Dermis blood vessel endothelial cell (primary cell): ENCODE measurements around the gene DCDC1. TPM values are rescaled to one million over a fixed set of nuclear protein-coding genes. Genes with fewer than 3 reads are reported as not detected.
"Not testable (repeated sequence)": the region's sequence is repeated elsewhere in the genome, so short reads cannot be mapped to it uniquely, and the experiment has no call there.

Experiments
- DNase-seq: peaks from one replicate; pipeline ENCODE4 v3.0.0; 2010
- total RNA-seq: library from RNA; depleted of rRNA; stranded (reverse); fragments of >200 nt; gene quantifications from 2 replicates; pipeline ENCODE4 v1.2.3, GENCODE V29; 2014

DCDC1 gene
- total RNA-seq, 1 donor from 2014 or later: 0.17 TPM

DNA sequence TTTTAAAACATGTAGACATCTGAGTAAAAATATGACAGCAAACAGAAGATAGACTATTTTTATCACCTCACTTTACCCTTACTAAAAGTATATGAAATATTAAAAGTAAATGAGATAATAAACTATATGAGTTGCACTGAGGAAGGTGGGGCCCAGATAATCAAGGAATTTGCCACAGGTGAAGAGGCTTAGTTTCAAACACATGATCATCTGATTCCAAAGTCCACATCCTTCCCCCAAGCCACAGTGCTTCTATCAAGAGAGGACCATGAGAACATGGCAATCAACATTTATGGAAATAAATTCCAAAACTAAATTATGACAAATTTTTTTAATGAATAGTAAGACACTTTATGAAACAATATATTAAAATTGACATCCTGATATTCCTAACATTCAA lies 384.0 kb downstream of the DCDC1 start:
- no peak for DNase-seq

- DNase-seq: no peak
Measured at GRCh38 chr11:30984827-30985226, 384.7 kb downstream of the DCDC1 start.

DNA sequence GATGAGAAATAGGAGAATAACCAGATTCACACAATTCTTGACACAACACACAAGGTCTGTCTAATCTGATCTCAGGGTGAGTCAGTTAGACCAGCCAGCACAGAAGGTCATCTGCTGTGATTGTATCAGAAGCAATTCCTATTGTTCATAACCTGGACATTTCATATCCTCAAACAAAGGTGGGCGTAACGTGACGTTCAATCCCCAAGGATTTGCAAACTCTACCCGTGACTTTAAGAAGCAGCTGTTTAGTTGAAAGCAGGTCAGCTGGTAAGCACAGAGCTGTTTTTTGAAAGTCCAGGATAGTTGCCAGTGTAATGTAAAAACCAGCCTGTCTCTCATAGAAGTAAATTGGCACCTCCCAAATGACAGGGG lies 385.1 kb downstream of the DCDC1 start:
- DNase-seq: peak; percentile 27

DNA sequence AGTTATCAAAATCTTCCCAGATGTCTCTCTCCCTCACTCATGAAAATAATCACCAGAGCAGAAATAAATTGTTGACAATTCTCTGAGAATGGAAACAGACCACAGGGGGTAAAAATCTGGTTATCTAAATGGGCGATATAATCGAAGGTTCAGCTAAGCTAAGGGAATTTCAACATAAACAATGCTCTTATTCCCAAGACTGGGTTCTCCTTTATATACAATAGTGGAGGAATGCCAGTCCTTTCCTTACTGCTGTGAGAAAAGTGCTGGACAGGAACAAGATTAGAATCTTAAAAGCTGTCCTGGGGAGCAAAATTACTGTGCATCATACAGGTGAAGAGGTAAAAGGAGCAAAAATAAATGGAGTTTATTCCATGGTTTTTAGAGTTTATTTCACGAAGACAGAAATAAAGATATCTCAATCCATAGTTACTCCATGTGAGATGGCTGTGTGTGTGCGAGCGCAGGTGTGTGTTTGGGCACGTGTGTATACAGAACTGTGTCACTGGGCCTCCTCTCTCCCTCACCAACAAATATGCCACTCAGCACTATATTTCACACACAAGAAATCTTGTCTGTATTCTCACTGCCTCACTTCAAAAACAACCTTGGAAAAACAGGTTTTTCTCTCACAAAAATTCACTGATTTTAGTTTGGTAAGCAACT lies 385.6 kb downstream of the DCDC1 start:
- no peak for DNase-seq

GRCh38 chr11:30983143-30983542 lies 386.4 kb downstream of the DCDC1 start:
- no peak for DNase-seq

DNA sequence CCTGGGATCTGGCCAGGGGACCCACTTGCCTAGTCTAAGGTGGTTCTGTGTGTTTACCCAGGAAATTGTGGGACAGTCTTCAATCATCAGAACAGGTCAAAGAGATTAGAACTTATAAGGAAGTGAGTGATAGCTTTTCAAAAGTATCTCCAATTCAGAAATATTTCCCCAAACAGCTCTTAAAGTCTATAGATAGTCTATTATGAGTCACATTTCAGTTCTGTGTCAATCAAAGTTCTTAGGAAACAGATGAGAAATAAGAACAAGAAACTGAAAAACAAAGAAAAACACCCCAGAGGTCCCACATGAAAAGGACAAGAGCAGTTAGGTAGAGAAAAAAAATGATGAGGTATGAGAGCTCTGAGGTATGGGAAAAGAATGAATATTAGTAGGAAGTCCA lies 402.0 kb downstream of the DCDC1 start:
- DNase-seq: no peak

DNA sequence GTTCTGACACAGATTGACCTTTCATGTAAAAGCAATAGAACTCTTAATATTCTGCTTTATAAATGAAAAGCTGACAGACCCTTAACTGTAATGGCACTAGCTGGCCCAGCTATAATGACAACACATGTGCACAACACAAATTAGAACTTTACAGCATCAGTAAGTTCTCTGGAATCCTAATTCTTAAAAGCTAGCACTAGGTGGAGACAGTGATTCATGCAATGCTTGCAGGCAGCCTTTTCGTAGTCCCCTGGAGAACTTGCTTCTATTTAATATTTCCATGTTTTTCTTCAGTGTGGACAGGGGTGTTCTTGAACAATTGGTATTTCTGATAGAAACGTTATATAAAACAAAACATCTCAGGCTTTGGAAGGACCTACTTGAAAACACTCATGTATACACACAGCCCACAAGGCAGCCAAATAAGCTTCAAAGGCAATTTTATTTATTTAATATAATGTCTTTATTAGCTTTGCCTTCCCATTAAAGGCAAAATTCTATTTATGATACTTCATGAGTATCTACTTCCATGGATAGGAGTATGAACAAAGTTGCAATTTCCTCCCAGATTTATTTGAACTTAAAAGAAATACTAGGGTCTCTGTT lies 409.0 kb downstream of the DCDC1 start:
- peak; percentile 38 for DNase-seq

DNA sequence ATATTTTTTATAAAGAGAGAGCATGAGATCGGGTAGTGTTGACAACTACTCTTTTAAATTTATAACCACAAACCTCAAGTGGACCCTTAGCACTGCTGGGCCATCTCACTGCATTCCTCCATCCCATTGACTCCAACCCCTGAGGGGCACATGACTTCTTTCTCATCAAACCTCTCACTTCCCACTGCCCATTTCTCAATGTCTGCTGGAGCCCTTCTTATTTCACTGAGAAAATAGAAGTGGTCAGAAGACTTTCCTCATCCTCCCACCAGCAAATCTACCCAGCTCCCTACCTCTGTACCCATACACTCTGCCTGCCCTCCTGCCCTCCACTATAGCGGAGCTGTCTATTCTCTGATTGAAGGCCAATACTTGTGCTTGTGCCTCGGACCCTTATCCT lies 412.8 kb downstream of the DCDC1 start:
- no peak for DNase-seq

DNA sequence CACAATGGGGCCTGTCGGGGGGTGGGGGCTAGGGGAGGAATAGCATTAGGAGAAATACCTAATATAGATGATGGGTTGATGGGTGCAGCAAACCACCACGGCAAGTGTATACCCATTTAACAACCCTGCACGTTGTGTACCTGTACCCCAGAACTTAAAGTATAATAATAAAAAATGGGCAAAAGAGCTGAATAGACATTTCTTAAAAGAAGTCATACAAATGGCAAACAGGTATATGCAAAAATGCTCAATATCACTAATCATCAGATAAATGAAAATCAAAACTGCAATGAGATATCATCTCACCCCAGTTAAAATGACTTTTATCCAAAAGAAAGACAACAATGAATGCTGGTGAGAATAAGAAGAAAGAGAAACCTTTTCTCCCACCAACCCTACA lies 419.7 kb downstream of the DCDC1 start:
- no peak for DNase-seq

GRCh38 chr11:30947715-30948114 lies 421.8 kb downstream of the DCDC1 start:
- not testable (repeated sequence) for DNase-seq

- DNase-seq: no peak
Measured at GRCh38 chr11:30938810-30939209, 430.7 kb downstream of the DCDC1 start.

- no peak for DNase-seq
Measured at GRCh38 chr11:30938171-30938570, 431.4 kb downstream of the DCDC1 start.

- no peak for DNase-seq
Measured at GRCh38 chr11:30936491-30936890, 433.0 kb downstream of the DCDC1 start.

GRCh38 chr11:30935861-30936260 lies 433.7 kb downstream of the DCDC1 start:
- no peak for DNase-seq

DNA sequence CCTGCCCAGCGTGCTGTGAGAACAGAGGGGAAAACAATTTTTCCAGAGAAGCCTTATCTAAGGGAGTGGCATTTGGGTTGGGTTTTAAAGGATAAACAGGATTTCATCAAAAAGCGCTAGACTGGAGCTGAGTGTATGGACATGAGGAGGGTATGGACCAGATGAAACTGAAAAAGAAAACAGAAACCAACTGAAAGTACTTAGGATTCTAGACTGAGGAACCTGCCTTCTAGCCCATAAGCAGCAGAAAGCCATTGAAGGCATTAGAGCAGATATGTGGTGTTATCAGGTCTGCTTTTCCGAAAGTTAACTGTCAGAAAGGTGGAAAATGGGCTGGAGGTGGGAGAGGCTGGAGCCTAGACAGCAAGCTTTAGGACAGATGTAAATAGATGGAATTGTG lies 443.4 kb downstream of the DCDC1 start:
- no peak for DNase-seq

GRCh38 chr11:30921811-30922210 lies 447.7 kb downstream of the DCDC1 start:
- DNase-seq: no peak

DNA sequence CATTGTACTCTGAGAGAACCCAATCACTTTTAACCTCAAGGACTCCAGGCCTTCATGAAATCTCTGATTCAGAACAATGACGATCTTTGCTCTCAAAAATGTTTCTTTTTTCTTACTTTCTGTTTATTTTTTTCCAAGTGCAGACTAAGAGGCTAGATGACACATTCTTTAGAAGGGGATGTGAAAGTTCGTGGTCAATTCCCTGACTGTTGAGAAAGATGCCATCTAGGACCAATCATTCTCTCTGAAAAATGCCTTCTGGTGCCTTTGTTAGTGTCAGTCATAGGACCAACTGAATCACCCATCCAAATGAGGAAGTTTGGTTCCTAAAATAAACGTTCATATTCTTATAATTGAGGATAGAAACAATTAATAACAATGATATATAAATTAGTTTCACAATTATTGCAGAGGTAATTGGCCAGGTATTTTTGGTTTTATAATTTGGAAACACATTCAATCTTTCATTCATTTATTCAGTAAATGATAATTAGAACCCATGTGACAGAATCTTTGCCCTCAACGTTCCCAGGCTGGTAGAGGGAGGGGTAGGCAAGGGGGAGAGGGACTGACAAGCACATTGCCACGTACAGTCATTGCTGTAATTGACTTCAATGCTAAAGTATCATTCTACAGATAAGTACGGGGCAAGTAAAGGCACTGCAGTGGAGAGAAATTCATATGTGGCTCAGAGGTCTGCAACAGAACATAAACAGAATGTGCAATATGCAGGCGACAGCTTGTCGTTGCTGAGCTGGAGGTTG lies 450.0 kb downstream of the DCDC1 start:
- DNase-seq: no peak

GRCh38 chr11:30917859-30918478 lies 451.6 kb downstream of the DCDC1 start:
- peak; percentile 69 for DNase-seq

DNA sequence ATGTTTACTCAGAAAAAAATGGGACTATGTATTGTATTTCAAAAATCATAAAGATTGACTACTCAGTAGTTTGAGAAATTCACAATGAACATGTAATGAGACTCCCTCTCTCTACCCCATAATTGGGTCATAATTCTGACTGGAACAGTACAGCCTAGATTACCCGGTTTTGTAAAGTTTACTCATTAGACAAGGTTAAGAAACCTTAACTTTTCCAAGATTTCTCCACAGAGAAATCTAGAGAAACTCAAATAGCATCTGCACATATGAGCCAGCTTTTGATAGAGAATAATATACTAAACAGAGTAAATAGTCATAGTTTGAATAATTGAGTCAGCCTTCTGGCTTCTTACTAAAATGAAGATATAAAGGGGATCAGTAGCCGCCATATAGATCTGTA lies 452.3 kb downstream of the DCDC1 start:
- no peak for DNase-seq

DNA sequence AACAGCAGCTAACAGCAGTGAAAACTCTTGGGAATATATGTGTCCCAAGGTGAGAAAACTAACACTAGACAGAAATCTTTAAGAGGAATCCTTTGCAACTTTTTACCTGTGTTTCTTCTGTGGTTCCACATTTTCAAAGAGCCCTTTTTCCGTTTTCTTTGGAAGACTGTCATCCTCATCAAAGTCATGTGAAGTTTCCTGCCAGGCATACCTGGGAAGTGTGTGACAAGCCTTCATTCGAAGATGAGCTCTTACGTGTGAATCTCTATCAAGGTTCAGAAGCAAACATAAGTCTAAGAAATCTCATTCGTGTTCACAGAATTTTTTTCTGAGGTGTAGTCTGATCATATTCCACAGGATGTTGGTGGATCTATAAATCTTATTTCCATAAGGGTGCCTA lies 452.8 kb downstream of the DCDC1 start:
- no peak for DNase-seq

DNA sequence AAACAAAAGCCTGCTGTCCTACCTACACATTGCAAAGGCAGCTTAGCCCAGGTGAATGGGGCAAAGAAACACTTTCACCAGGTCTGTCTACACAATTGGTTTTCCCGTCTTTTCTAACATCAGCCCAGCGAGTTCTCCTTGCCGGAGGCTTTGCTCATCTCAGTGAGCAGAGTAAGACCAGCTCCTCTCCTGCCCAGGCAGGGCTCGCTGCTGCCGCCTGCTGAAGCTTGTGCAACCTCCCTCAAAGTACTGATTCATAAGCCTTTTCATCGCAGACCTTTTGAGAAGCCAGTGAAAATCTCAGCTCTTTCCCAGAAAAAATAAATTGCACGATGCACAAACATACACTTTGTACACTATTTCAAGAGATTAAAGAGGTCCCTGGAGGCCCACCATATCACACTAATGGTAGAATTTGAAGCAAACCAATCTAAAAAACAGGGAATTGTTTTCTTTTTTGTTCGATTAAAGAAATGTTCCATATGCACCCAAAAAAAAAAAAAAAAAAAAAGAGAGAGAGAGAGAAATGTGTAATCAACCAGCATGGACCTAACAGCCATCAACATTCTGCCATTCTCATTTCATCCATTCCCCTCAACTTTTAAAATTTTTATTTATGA lies 455.3 kb downstream of the DCDC1 start:
- peak; percentile 70 for DNase-seq

GRCh38 chr11:30911247-30911646 lies 458.3 kb downstream of the DCDC1 start:
- no peak for DNase-seq

DNA sequence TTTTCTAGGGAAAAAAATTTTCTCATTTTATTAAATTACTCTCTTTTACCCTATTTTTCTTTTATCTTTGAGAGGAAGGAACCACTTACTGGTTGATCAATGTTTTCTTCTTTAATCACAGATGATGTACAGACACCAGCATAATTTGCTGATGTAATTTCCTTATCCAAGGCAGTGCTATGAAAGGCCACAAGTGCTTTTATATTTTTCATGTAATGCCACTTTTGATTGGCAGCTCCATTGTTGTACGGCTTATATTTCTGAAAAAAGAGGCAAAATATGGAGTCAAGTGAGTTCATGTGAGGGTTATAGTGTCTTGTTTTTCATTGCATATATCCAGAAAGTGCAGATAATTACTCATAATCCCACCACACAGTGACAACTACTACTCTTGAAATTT lies 460.7 kb downstream of the DCDC1 start:
- DNase-seq: no peak
